COLO829 (cell line): ENCODE measurements around the gene SHF.
"Not testable (repeated sequence)": the region's sequence is repeated elsewhere in the genome, so short reads cannot be mapped to it uniquely, and the experiment has no call there.

Experiments used
- DNase-seq: peaks from one replicate; pipeline ENCODE4 v3.0.0; 2012; ENCODE audit warnings: low spot score

SHF gene, protein sequence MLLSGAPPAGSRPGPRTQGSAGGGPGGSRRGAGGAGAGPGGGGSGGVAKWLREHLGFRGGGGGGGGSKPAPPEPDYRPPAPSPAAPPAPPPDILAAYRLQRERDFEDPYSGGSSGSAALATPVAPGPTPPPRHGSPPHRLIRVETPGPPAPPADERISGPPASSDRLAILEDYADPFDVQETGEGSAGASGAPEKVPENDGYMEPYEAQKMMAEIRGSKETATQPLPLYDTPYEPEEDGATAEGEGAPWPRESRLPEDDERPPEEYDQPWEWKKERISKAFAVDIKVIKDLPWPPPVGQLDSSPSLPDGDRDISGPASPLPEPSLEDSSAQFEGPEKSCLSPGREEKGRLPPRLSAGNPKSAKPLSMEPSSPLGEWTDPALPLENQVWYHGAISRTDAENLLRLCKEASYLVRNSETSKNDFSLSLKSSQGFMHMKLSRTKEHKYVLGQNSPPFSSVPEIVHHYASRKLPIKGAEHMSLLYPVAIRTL

DNA sequence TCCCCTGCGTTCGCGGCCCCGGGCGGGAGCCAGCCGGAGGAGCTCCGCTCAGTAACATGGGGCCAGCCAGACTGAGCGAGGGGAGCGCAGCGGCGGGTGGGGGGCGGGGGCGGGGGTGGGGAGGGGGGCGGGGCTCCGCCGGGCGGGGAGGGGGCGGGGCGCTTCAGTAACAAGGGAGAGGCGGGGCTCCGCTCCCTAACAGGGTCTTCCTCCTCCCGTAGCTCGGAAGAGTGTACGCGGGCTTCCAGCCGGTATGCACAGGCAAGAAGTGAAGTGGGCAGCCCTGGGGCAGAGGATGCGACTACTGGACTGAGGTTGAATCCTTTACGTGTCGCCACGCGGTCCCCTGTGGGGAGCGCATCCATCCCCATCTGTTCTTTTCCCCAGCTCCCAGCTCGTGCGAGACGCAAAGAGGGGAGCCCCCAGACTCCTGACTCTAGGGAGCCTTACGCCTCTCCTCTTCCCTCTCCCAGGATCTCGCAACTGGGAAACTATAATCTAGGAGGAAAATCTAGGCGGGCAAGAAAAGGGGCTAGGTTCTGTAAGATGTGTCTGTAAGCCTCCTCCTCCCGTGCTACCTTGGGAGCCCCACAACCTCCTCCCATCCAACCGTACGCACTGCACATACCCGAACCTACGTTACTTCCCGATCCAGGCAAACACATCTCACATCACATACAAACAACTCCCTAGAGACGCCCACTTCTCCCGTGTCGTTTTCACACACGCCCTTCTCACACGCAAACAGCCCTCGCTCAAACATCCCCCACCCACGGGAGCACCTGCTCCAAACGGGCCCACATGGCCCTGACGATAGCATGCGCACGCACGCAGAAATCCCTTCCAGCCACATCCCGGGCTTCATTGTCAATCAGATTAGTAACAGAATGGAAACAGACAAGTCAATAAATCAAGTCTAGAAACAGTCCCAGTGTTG lies at the start of gene SHF:
Gene SHF (minus strand): TSS at position 73 of the 937 bp plus-strand sequence. CDS start 15 bp downstream, at position 58.
- DNase-seq, result no peak

DNA sequence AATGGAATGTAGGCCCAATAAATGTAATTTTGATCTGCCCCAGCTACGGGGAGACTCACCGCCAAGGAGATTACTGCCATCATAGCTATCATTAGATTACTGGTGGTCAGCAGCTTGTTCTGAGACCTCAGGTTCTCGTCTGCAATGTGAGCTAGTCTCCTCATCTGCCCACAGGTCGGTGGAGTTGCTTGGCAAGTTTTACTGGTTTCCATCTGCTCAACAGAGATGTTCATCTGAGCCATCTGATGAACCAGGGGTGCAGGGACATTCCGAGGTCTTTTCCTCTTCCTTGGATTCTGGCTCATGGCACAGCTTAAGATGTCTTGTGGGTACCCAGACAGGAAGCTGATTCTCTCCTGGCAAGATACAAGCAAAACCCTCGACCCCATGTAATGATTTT lies 49.0 kb upstream of the SHF start:
- not testable (repeated sequence) for DNase-seq

DNA sequence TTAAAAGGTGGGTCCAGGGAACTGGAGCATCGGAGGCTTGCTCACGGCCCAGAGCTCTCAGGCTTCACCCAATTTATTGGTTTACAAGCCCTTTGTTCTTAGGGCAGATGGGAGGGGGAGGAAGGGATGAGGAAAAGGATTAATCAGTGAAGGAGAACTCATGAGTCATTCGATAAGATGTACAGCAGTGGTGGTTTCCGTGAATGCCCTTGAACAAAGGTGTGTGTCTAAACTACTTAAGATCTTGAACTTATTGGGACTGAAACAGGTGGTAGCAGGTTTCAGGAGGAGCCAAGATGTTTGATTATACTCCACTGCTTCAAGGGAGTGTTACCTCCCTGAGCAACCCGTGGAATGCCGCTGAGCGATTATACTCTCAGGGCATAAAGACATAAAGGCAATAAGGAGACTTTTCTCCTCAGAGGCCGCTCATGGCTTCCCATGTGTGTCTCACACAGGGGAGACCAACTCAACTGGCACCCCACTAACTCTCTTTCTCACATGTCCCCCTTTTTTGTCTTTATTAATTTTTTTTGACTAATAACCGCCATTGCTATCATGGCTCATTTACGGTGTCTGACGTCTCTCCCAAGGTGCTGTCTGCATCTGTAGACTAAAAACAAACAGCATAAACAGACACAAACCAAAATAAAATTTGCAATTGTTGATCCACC lies 46.9 kb upstream of the SHF start:
- no peak for DNase-seq

DNA sequence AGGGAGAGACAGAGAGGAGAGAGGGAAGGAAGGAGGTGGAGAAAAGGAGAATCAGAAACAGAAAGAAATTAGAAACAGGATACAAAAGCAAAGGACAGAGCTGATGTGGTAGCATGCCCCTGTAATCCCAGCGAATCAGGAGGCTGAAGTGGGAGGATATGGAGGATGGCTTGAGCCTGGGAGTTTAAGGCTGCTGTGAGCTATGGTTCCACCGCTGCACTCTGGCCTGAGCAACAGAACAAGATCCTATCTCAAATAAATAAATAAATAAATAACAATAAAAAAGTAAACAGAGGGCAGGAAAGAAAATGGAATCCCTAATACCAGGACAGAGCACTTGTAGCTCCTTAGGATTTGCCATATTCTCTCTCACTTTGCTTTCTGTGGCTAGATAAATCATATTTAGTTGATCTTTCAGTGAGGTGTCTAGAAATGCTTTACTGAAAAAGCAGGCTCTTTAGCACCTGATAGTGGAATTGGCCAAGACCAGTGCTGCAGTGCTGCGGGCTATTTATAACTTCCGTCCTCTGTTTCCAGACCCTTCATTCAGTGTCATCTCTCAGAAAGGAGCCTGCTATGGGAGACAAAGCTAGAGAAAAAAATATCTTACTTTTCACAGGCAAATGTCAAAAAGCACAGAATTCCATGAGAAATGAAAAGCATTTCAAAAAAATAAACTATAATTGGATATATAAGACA lies 44.2 kb upstream of the SHF start:
- DNase-seq, result no peak

DNA sequence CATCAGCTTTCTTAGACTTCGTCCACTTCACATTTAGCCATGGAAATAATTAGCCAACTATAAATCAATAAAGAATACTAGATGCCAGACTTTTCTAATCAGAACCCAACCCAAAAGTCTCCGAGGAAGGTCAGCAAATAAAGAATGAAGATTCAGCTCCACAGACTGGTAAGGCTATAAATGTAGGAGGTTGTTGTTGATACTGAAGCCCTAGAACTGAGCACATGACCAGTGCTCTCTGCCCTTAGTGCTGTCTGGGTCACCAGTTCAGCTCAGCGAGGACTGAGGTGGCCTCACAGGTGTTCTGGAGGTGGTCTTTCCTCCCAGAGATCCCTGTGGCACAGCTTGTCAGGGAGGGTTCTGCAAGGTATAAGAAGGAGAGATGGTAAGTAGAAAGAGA lies 43.4 kb upstream of the SHF start:
- DNase-seq, result no peak

DNA sequence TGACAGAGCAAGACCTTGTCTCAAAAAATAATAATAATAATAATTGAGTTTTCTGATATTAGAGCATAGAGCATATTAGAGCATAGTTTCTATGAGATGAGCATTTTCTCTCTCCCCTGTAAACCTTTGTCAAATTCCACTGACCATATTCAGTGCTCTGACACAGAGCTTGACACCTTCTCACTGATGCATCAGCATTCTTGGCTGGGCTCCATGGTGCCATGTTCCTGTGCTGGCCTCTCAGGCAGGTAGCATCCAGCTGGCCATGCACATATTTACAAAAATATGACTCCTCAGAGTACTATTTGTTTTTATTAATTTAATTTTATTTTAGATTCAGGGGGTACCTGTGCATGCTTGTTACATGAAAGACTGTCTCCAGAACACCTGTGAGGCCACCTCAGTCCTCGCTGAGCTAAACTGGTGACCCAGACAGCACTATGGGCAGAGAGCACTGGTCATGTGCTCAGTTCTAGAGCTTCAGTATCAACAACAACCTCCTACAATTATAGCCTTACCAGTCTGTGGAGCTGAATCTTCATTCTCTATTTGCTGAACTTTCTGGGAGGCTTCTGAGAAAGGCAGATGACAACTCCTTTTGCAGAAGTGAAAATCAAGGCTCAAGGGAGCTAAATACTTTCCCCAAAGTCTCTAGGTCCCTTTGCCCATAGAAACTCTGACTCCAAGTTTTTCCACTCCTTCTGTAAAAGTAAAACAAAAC lies 42.6 kb upstream of the SHF start:
- no peak for DNase-seq

DNA sequence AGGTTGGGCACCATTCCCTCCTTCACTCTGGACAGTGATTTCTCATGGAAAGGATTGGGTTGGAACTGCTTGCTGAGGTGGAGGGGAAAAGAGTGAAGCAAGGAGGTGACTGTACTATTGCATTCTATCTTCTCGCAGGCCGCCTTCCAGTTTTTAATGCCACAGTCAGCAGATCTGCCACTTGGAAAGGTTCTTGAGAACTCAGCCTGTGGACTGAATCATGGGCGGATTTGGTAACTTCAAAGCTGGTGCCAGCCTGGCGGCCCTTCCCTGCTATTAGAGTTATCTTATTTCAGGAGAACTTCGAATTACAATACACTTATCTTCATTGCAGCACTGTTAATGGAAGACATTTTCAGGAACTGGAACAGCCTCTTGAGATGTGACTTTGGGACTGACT lies 41.2 kb upstream of the SHF start:
- no peak for DNase-seq

DNA sequence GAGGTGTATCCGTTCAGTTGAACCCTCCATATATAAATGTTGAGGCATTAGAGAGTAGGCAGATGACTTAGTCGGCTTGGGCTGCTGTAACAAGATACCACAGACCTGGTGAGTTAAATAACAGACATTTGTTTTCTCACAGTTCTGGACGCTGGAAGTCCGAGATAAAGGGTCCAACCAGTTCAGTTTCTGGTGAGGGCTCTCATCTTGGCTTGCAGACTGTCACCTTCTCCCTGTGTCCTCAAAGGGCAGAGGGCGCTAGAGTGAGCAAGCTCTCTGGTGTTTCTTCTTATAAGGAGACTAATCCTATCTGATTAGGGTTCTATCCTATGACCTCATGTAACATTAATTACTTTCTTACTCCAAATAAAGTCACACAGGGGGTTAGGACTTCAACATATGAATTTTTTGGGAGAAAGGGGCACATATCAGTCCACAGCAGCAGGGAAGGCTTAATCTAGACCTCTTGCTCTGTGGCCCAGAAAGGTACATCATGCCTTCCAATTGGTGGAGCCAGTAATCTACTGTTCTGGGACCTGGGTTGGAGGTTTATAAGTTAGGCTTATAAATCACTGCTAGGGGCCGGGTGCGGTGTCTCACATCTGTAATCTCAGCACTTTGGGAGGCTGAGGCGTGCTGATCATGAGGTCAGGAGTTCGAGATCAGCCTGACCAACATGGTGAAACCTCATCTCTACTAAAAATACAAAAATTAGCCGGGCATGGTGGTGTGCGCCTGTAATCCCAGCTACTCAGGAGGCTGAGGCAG lies 37.9 kb upstream of the SHF start:
- DNase-seq, result no peak

DNA sequence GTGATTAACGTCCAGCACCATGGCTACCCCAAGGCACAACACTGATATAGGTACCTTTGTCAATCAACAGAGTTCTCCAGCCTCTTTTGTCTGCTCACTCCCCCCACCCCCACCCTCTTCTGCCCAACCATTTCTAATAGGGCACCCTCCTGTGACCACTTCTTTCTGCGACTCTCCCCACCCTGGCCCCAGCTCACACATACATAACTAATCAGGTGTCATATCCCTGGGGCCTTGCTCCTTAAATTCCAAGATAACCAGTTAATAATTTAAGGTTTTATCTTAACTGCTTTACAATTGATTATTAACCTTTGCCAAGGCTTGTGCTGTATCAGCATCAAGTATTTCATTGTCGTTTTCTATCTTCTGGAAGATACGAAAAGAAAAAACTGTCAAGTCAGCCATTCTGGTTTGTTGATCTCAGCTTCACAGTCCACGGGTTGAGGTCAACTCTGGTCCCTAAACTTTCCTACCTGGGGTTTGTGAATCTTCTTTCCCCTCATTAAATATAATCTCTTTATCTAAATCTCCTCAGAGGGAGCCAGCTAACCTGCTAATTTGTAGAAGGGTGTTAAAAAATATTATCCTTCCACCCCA lies 37.0 kb upstream of the SHF start:
- DNase-seq, result no peak

DNA sequence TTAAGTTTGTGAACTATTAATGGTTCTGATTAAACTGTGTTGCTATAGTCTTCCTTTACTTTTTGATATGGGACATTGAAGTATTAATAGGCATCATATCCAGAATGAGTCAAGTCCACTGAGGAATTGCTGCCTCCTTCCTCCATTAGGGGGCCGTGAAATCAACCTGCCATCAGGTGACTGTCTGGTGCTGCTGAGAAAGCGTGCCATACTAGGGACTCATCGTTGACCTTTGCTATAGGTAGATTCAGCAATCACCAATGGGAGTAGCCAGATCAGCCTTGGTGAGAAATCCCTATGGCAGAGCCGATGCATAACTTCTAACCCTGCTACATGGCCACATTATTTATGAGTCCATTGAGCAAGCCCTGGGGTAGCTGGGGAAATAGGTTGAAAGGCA lies 34.2 kb upstream of the SHF start:
- DNase-seq, result no peak

DNA sequence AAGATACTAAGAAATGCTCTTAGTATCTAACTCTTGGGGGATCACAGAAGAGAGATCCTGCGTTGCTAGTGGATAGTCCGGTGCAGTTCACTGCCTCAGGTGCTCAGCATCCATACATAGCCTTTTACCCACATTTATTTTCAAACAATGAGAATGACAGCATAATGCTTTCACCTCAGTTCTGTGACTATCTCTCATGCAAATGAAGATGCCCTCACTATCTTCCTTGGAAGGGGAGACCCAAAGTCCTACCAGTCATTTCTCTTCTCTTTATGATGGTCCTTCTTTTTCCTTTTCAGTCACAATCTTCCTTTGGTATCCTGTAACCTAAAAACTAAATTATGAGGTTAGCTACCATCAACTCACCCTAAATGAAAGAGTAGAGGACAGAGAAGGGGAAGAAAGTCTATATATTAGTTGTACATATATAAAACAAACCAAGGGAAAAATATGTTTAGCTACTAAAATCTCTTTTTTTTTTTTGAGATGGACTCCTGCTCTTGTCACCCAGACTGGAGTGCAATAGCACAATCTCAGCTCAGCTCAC lies 33.4 kb upstream of the SHF start:
- no peak for DNase-seq

DNA sequence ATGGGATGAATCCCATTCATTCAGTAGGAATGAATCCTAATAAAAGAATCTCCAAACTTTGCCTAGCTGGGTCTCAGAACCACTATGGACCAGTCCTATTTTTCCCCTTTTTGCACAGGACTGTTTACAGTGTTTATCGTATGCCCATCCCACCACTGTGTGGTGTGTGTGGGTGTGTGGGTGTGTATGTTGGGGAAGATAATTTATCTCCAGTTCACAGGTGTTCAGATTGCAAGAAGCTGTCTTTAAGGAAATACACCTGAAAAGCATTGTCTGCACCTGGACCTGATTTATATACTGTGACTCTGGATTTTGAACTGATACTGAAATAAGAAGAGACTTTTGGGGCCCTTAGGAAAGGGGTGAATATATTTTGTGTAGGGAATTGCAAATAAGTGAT lies 24.7 kb upstream of the SHF start:
- DNase-seq, result no peak

DNA sequence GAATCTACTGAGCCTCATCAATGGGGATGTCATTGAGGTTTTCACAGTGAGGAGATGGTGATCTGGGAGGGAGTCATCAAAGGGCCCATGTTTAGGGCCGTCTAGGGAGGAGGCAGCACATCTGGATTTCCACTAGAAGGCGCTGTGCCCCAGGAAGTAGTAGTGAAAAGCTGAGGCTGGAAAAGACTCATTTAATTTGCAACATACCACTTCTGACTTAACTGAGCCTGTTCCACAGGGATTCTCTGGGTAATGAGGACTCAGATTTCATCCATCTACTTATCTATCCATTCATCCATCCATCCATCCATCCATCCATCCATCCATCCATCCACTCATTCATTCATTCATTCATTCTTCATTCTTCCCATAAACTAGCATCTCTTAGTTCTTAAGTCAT lies 17.4 kb upstream of the SHF start:
- DNase-seq, result peak; percentile 66

DNA sequence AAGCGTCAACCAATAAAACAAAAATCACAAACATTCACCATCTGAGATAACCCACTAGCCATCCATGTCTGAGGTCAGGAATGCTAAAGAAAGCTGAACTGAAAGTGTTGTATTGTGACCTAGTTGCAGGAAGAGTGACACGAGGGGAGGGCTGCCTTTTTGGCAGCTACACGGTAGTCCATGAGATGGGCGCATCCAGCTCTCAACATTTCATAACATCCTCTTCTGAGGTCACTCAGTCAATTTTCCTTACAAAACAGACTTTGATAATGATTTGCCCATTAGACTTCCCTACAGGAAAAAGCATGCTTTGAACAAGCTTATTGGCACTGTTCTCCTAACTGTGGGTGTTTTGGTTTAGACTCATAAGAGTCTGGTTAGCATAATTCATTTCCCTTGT lies 15.4 kb upstream of the SHF start:
- no peak for DNase-seq

DNA sequence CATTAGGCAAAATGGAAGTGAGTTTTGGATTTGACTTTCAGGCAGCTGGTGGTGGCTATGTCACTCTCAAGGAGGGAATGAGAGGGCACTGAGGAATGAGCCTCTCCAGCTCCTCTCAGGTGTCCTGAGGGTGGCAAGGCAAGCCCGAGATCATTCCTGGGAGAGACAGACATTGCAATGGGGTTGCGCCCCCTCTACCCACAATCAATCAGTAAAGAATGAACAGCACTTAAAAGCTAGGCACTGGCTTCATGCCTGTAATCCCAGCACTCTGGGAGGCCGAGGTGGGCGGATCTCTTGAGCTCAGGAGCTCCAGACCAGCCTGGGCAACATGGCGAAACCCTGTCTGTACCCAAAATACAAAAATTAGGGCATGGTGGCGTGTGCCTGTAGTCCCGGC lies 14.1 kb upstream of the SHF start:
- DNase-seq, result no peak

DNA sequence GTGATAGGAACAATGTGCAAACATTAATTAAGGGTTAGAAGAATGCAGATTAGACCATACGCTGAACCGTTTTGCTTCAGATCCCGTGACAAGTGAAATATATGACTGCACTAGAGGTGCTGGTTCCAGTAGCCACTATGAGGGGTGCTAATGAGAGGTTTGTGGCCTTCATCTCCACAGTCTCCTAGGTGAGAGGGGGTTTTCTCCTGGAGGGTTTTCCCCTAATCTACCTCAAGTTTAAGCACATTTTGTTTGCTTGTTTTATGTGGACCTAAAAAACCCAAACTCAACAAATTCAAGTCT lies 13.7 kb upstream of the SHF start:
- DNase-seq, result no peak

DNA sequence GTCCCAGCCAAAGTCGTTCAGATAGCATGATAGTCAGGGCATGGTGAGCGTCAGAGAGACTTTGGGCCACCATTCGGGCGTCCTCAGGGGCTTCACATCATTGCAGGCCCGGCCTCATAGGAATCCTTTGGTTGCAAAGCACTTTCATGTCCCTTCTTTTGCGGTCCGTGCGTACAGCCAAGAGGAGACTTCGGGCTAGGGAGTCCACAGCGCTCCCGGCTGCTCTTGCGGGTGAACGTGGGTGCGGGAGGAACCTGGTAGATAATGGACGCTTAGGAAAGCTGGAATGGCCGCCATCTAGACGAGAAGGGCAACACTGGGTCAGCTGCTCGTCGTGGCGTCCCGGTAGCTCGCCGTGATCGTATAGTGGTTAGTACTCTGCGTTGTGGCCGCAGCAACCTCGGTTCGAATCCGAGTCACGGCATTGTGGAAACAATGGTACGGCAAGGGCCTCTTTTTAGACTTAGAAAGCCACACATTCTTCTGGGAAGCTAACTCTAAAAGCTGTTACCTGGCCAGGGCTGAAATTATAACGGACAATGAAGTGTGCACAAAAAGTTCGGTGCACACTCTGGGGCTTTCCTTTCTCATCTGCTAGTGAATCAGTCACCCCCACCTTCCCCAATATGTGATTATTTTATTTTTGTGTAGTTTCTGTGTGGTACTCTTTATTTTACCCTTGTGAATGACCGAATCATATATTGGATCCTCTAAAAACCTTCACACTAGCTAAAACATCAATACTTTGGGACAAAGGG lies 13.2 kb upstream of the SHF start:
- DNase-seq, result peak; percentile 47

DNA sequence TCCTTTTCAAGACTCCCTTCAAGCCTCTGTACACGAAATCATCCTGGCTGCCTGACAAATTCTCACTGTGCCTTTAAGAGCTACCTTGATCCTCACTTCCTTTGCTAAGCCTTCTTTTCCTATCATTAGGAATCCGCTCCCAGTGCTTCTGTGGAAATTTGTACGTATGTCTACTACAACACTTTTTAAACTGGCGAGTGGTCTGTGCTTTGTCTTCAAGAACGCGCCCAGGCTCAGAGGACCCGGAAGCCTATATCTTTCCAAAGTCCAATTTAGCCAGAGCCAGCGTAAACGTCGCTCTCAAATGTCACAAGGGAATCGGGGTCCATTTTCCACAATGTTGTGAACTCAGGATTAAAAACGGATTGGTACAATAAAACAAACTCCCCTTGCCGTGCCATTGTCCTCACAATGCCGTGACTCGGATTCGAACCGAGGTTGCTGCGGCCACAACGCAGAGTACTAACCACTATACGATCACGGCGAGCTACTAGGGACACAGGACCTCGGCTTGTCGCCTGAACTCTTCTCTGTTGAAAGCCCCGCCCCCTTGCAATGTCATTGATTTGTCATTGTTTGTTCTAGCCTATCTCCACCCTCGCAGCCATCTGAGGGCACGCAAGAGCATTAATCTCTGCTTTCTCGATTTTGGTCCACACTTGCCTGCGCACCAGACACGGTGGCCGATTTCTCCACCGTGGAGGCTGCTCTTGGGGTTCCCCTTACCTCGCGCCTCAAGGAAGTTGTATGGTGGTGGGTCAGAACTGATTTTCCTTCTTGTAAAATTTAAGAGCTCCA lies 12.4 kb upstream of the SHF start:
- DNase-seq, result peak; percentile 68
